Testis (tissue), 3 donors: Measurements from ENCODE around the gene KRTAP3-2. TPM values are rescaled to one million over a fixed set of nuclear protein-coding genes. Genes with fewer than 3 reads are reported as not detected.
A peak's percentile ranks its signal among the peaks of the same experiment; 100 is the strongest.

ENCODE experiments used
- DNase-seq: peaks from one replicate; pipeline ENCODE4 v3.0.0-alpha.2; 2019
- H3K27ac ChIP-seq, 2 donors: fragments of 200-600 bp; sonication (generic); one replicate each; pipeline ENCODE4 v1.5.1; 2019
- H3K27me3 ChIP-seq: fragments of 200-600 bp; sonication (generic); one replicate; pipeline ENCODE4 v1.5.1; 2019
- H3K36me3 ChIP-seq: fragments of 200-600 bp; sonication (generic); one replicate; pipeline ENCODE4 v1.5.1; 2017; ENCODE audit warnings: low read depth; ENCODE audit errors: missing control alignments
- H3K4me1 ChIP-seq: fragments of 200-600 bp; sonication (generic); one replicate; pipeline ENCODE4 v1.5.1; 2019
- H3K4me3 ChIP-seq, 2 donors: fragments of 200-600 bp; sonication (generic); one replicate each; pipeline ENCODE4 v1.5.1; 2017 to 2019
- H3K9me3 ChIP-seq: fragments of 200-600 bp; sonication (generic); one replicate; pipeline ENCODE4 v1.5.1; 2017
- POLR2A ChIP-seq: fragments of 450-650 bp; IDR thresholded peaks from one replicate; pipeline ENCODE4 v1.6.1; 2017; ENCODE audit warnings: antibody characterized with exemption, mild to moderate bottlenecking, moderate library complexity
- WGBS, 2 donors: methylation state at CpG; one replicate each; pipeline ENCODE4 v1.1.5; 2018; 5-methylcytosine and 5-hydroxymethylcytosine counted together
- intact Hi-C: fragments of 100-400 bp; cut with DNase I; formaldehyde crosslinking; loops from one replicate; pipeline ENCODE4 v1.15.1; 2023; ENCODE audit warnings: low total_unique reads
- polyA plus RNA-seq: library from polyadenylated mRNA; stranded (reverse); fragments of 350-450 nt; fragmentation: Illumina TruSeq; extraction: RNeasy Lipid Tissue Mini Kit (QIAGEN cat#74804); gene quantifications from one replicate; pipeline ENCODE4 v1.2.3, GENCODE V29; 2014; ENCODE audit warnings: low read depth, low replicate concordance; ENCODE audit not compliant: insufficient read depth
- total RNA-seq, 2 donors: library from RNA; depleted of rRNA; stranded (reverse); fragments of >200 nt; gene quantifications; one replicate each; pipeline ENCODE4 v1.2.3, GENCODE V29; 2016
- TF ChIP-seq, protein P1 (sequence below), 3 experiments: fragments of 450-650 bp in 2 of 3; fragments of 200-600 bp in 1 of 3; sonication (generic) in 1 of 3; IDR thresholded peaks; one replicate each; pipeline ENCODE4 v1.5.1; 2016 to 2019; ENCODE audit warnings: antibody characterized with exemption in 3 of 3, mild to moderate bottlenecking in 2 of 3, moderate library complexity in 1 of 3

Gene KRTAP3-2
- total and polyA plus RNA-seq, 3 donors from 2014 or later = not detected

DNA sequence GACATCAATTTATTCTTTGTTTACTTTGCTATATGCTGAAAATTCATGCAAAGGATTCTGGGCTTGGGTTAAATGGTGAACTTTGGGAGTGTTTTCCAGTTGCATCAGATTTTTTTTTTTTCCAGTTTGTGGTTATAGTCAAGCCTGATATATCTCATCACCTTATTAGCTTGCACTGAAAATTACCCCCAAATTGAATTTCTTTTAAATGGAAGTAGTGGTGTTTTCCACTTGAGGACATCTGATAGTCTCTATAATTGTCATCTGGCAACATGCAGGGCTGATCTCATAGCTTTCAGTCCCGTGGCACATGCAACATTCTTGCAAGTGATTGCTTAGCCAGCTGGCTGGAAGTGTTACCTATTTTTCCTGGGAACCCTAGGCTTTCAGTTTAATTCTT is 13.9 kb upstream of the KRTAP3-2 start:
- intact Hi-C loops = no loop called here
- 20 to 26% methylated on average over 1 of the region's 1 CpG for WGBS, 2 donors
- TF ChIP-seq, protein P1, sequence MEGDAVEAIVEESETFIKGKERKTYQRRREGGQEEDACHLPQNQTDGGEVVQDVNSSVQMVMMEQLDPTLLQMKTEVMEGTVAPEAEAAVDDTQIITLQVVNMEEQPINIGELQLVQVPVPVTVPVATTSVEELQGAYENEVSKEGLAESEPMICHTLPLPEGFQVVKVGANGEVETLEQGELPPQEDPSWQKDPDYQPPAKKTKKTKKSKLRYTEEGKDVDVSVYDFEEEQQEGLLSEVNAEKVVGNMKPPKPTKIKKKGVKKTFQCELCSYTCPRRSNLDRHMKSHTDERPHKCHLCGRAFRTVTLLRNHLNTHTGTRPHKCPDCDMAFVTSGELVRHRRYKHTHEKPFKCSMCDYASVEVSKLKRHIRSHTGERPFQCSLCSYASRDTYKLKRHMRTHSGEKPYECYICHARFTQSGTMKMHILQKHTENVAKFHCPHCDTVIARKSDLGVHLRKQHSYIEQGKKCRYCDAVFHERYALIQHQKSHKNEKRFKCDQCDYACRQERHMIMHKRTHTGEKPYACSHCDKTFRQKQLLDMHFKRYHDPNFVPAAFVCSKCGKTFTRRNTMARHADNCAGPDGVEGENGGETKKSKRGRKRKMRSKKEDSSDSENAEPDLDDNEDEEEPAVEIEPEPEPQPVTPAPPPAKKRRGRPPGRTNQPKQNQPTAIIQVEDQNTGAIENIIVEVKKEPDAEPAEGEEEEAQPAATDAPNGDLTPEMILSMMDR (IDR thresholded peaks at IDR 0.05) = no peak
- TF ChIP-seq POLR2A = no peak
- H3K9me3 ChIP-seq = no peaks in the 10 kb centered on the region
- no peaks in the 10 kb centered on the region for H3K27me3 ChIP-seq
- H3K4me1 ChIP-seq = no peaks in the 10 kb centered on the region
- DNase-seq = peak; percentile 34
- no peak overlapping the region for H3K27ac ChIP-seq
- no peaks in the 10 kb centered on the region for H3K36me3 ChIP-seq
- no peak overlapping the region for H3K4me3 ChIP-seq

DNA sequence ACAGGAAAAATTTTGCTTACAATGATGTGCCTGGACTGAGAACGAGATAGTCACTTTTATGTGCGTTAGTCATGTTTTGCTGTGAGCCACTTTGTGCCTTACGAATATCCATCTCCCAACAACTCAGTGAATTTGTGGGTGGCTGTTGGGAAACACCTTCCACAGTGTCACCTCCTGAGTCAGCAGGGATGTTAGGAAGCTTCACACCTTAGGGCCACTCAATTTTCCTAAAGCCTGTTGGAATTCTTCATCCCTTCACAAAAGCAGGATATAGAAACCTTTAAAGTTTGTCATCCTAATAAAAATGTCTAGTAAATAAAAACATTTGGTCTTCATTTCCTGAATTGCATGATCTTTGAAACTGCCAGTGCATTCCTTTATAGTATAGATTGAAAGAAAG is 13.5 kb upstream of the KRTAP3-2 start:
- no peak for DNase-seq
- no peaks in the 10 kb centered on the region for H3K36me3 ChIP-seq
- no peaks in the 10 kb centered on the region for H3K27me3 ChIP-seq
- H3K9me3 ChIP-seq = no peaks in the 10 kb centered on the region
- WGBS, 2 donors = 88 to 93% methylated on average over 3 of the region's 3 CpGs
- intact Hi-C loops = no loop called here
- no peak for TF ChIP-seq POLR2A
- TF ChIP-seq, protein P1 (IDR thresholded peaks at IDR 0.05) = no peak
- no peaks in the 10 kb centered on the region for H3K4me1 ChIP-seq
- H3K4me3 ChIP-seq = no peak overlapping the region
- no peak overlapping the region for H3K27ac ChIP-seq

DNA sequence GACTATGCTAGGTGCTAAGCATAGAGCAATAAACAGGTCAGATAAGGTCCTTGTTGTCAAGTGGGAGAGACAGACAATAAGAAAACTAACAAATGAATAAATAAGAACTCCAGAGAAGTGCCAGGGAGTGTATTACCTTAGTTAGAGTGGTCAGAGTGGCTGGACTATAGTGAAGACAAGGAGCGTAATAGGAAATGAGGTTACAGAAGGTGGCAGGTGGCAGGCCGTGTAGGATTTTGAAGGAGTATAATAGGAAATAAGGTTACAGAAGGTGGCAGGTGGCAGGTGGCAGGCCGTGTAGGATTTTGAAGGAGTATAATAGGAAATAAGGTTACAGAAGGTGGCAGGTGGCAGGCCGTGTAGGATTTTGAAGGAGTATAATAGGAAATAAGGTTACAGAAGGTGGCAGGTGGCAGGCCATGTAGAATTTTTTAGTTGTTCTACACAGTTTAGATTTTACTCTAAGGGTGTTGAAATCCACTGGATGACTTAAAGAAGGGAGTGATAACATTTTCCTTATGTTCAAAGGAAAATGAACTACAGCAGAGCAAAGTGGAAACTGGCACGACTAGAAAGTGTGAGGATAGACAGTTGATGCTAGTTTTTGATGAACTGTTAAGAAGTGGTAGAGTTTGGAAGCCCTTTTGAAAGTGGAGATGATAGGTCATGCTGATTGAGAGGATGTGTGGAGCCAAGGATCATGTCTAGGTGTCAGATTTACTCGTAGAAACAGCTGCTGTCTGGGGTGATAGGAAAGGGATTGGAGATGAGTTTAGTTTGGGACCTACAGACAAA is 12.8 kb upstream of the KRTAP3-2 start:
- no peak overlapping the region for H3K27ac ChIP-seq
- intact Hi-C loops = no loop called here
- no peaks in the 10 kb centered on the region for H3K27me3 ChIP-seq
- H3K36me3 ChIP-seq = no peaks in the 10 kb centered on the region
- H3K9me3 ChIP-seq = no peaks in the 10 kb centered on the region
- H3K4me3 ChIP-seq = no peak overlapping the region
- WGBS, 2 donors = 89 to 91% methylated on average over 6 of the region's 6 CpGs
- DNase-seq = no peak
- H3K4me1 ChIP-seq = no peaks in the 10 kb centered on the region
- TF ChIP-seq POLR2A = no peak
- TF ChIP-seq, protein P1 (IDR thresholded peaks at IDR 0.05) = no peak

DNA sequence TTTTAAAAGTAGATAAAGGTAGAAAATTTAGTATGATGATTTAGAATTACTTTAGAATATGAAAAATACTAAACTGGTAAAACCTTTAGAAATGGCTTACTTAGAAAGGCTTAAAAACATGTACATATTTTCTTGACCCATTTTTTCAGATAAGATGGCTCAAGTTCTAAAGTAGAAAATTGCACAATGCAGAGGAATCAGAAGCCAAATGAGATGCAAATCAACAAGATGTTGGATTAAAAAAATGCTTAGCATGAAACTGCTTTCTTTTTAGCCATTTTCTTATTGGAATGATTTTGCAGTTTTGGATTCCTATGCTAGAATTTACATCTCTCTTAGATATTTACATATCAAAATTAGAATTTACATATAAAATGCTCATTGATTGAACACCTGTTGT is 10.7 kb upstream of the KRTAP3-2 start:
- H3K27me3 ChIP-seq = no peaks in the 10 kb centered on the region
- no peaks in the 10 kb centered on the region for H3K36me3 ChIP-seq
- intact Hi-C loops = no loop called here
- no peaks in the 10 kb centered on the region for H3K9me3 ChIP-seq
- no peak overlapping the region for H3K27ac ChIP-seq
- TF ChIP-seq, protein P1 (IDR thresholded peaks at IDR 0.05) = no peak
- TF ChIP-seq POLR2A = no peak
- H3K4me1 ChIP-seq = no peaks in the 10 kb centered on the region
- H3K4me3 ChIP-seq = no peak overlapping the region
- DNase-seq = no peak

DNA sequence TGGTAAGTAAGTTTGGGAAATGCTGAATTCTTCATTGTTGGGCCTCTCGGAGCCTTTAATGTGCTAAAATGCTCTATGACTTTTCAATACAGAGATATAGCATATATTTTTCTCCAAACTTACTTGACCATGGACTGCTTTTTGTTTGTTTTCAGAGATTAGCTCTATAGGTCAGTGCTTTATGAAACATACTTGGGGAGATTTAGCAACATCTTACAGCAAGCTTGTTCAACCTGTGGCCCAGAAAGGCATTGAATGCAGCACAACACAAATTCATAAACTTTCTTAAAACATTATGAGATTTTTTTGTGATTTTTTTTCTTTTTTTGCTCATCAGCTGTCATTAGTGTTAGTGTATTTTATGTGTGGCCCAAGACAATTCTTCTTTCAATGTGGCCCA is 10.2 kb upstream of the KRTAP3-2 start:
- Histone ChIP-seq H3K9me3 (no peaks in the 10 kb centered on the region), H3K4me1 (no peaks in the 10 kb centered on the region), H3K27ac (no peak overlapping the region), H3K27me3 (no peaks in the 10 kb centered on the region), H3K36me3 (no peaks in the 10 kb centered on the region), H3K4me3 (no peak overlapping the region)
- TF ChIP-seq POLR2A = no peak
- TF ChIP-seq, protein P1 (IDR thresholded peaks at IDR 0.05) = no peak
- WGBS, 2 donors = 94 to 95% methylated on average over 1 of the region's 1 CpG
- no peak for DNase-seq
- intact Hi-C loops = no loop called here
